Spleen (tissue), 7 donors: ENCODE data around the gene UBE2E2.

Experiments used
- POLR2A ChIP-seq, 3 donors: fragments of 450-650 bp; IDR thresholded peaks; one replicate each; pipeline ENCODE4 v1.5.1; 2017; ENCODE audit warnings: antibody characterized with exemption in 3 of 3, mild to moderate bottlenecking in 1 of 3
- POLR2AphosphoS5 ChIP-seq, 3 donors: sonication (generic); formaldehyde crosslinking; IDR thresholded peaks; one replicate each; pipeline ENCODE4 v1.5.1; 2017; ENCODE audit warnings: antibody characterized with exemption in 3 of 3
- TF ChIP-seq, protein P1 (sequence below), 11 experiments: fragments of 200-600 bp in 7 of 11; fragments of 450-650 bp in 4 of 11; sonication (generic) in 4 of 11; IDR thresholded peaks in 8 of 11; conservative IDR thresholded peaks in 3 of 11; 1 replicate in 7 of 11; 2 replicates in 4 of 11; pipeline versions ENCODE4 v1.4.0 to v1.8.0; 2016 to 2021; ENCODE audit warnings: antibody characterized with exemption in 11 of 11, inconsistent platforms in 4 of 11, mild to moderate bottlenecking in 1 of 11
- donor health status: DM: no; HTN: no; CAD: no; lungs with moderate emphysema.
- donor health status: DM: no; HTN: no; CAD: no.
- donor health status: DM: no; HTN: no; CAD: no.

DNA sequence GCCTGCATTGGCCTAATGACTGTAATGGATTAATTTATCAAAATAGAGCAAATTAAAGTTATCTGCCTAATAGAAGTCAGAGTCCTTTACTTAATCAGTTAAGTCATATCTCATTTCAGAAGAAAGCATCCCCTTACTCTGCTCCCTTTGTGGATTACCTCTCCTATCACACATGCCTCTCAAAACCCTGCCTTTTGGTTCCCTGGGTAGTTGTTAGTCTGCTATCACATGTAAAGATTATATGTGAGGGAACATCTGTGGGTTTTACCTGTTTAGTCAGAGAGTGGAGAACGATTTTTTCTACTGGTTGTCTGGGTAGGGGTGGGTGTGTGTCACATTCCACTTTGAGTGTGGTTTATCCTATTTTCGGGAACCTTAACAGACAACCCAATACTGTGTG is 16.4 kb downstream of the UBE2E2 start:
- TF ChIP-seq POLR2A (IDR thresholded peaks at IDR 0.05): no peak
- TF ChIP-seq, protein P1, sequence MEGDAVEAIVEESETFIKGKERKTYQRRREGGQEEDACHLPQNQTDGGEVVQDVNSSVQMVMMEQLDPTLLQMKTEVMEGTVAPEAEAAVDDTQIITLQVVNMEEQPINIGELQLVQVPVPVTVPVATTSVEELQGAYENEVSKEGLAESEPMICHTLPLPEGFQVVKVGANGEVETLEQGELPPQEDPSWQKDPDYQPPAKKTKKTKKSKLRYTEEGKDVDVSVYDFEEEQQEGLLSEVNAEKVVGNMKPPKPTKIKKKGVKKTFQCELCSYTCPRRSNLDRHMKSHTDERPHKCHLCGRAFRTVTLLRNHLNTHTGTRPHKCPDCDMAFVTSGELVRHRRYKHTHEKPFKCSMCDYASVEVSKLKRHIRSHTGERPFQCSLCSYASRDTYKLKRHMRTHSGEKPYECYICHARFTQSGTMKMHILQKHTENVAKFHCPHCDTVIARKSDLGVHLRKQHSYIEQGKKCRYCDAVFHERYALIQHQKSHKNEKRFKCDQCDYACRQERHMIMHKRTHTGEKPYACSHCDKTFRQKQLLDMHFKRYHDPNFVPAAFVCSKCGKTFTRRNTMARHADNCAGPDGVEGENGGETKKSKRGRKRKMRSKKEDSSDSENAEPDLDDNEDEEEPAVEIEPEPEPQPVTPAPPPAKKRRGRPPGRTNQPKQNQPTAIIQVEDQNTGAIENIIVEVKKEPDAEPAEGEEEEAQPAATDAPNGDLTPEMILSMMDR (IDR thresholded peaks at IDR 0.05 in 8 of 11, conservative IDR thresholded peaks at IDR 0.05 in 3 of 11): no peak
- no peak for TF ChIP-seq POLR2AphosphoS5 (IDR thresholded peaks at IDR 0.05)
